ENCODE measurements around the gene CNNM4. TPM values are rescaled to one million over a fixed set of nuclear protein-coding genes. Genes with fewer than 3 reads are reported as not detected.

The CNNM4 gene
- total RNA-seq, 2 donors from 2014 or later: 6.5 TPM

DNA sequence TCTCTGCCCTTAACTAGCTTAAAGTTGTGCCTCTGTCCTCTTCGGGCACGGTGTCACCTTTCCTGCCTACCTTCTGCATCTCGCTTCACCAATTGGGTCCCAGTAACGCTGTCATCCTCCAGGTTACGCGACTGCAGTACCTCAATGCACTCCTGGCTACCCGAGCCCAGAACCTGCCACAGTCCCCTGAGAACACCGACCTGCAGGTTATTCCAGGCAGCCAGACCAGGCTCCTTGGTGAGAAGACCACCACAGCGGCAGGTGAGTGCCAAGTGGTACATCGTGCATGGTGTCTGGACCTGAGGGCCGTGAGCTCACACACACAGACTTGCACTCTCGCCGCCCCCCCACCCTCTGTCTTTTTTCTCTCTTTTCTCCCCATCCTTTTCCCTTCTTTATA, 68.2 kb downstream of the CNNM4 start:
- H3K36me3 ChIP-seq: peaks cover 49% of the 10 kb centered on the region
- TF ChIP-seq, protein P1, sequence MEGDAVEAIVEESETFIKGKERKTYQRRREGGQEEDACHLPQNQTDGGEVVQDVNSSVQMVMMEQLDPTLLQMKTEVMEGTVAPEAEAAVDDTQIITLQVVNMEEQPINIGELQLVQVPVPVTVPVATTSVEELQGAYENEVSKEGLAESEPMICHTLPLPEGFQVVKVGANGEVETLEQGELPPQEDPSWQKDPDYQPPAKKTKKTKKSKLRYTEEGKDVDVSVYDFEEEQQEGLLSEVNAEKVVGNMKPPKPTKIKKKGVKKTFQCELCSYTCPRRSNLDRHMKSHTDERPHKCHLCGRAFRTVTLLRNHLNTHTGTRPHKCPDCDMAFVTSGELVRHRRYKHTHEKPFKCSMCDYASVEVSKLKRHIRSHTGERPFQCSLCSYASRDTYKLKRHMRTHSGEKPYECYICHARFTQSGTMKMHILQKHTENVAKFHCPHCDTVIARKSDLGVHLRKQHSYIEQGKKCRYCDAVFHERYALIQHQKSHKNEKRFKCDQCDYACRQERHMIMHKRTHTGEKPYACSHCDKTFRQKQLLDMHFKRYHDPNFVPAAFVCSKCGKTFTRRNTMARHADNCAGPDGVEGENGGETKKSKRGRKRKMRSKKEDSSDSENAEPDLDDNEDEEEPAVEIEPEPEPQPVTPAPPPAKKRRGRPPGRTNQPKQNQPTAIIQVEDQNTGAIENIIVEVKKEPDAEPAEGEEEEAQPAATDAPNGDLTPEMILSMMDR (IDR thresholded peaks at IDR 0.05): no peak

DNA sequence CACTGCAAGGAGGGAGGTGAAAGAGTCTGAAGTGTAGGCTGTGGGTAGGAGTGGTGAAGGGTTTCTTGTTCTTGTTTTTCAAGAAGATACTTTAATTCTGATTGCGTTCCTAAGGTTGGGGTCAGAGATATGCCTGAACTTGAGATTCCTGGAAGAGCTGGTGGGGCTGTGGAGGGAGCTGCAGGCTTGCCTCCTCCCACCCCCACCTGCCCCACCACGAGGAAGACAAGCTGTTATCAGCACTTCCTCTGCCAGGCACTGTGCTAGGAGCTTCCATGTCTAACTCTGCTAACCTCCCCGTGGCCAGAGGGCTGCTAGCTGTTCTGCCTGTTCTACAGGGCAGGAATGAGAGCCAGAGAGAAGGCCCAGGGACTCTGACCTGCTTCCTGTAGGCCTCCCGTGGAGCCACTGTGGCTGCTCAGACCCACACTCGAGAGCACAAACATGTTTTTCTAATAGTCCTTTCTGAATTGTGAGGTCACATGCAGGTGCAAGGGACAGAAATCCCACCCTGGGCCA, 69.4 kb downstream of the CNNM4 start:
- Histone ChIP-seq H3K4me1 (ENCODE audit: control insufficient read depth in 1 of 2, low read depth in 2 of 2) (no peaks in the 10 kb centered on the region), H3K4me3 (no peak overlapping the region), H3K9me3 (no peaks in the 10 kb centered on the region), H3K27ac (no peak overlapping the region), H3K27me3 (replicated peaks; ENCODE audit: insufficient read depth) (no peaks in the 10 kb centered on the region), H3K36me3 (peaks cover 46% of the 10 kb centered on the region)
- TF ChIP-seq, protein P1 (IDR thresholded peaks at IDR 0.05): no peak
- ATAC-seq (ENCODE audit: insufficient number of reproducible peaks, low FRiP score, low read depth) (no peak), DNase-seq (ENCODE audit: low spot score) (no peak)

More for the DNA sequence above, 68.2 kb downstream of the CNNM4 start:
- peaks cover 0 to 3% of the 10 kb centered on the region in 2 donors for H3K4me1 ChIP-seq (ENCODE audit: control insufficient read depth in 1 of 2, low read depth in 2 of 2)
- no peak overlapping the region for H3K27ac ChIP-seq
- no peak overlapping the region for H3K4me3 ChIP-seq
- ATAC-seq (ENCODE audit: insufficient number of reproducible peaks, low FRiP score, low read depth) (no peak), DNase-seq (ENCODE audit: low spot score) (no peak)
- H3K27me3 ChIP-seq (replicated peaks; ENCODE audit: insufficient read depth): no peaks in the 10 kb centered on the region
- H3K9me3 ChIP-seq: no peaks in the 10 kb centered on the region

DNA sequence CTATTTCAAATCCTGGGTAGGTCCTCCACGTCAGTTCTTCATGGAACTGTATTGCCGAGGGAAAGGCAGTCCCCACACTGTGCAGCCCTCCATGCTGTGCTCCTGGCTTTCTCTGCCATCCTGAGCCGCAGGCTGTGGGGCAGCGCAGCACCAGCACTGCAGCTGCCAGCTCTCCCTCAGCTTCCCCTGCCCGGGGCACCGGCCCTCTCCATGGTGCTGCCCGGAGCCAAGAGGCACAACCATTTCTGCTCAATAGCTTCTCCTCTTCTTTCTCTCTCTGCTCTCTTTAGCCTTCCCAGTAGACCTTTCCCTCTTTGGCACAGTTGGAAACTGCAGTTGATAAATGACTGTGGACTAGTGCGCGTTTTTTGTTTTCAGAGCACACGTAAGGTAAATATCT, 71.0 kb downstream of the CNNM4 start:
- no peak overlapping the region for H3K4me3 ChIP-seq
- no peak for ATAC-seq (ENCODE audit: insufficient number of reproducible peaks, low FRiP score, low read depth)
- TF ChIP-seq, protein P1 (IDR thresholded peaks at IDR 0.05): no peak
- H3K27ac ChIP-seq: no peak overlapping the region
- H3K36me3 ChIP-seq: peaks cover 37% of the 10 kb centered on the region
- DNase-seq (ENCODE audit: low spot score): no peak
- no peaks in the 10 kb centered on the region for H3K9me3 ChIP-seq
- H3K4me1 ChIP-seq (ENCODE audit: control insufficient read depth in 1 of 2, low read depth in 2 of 2): no peaks in the 10 kb centered on the region
- no peaks in the 10 kb centered on the region for H3K27me3 ChIP-seq (replicated peaks; ENCODE audit: insufficient read depth)

DNA sequence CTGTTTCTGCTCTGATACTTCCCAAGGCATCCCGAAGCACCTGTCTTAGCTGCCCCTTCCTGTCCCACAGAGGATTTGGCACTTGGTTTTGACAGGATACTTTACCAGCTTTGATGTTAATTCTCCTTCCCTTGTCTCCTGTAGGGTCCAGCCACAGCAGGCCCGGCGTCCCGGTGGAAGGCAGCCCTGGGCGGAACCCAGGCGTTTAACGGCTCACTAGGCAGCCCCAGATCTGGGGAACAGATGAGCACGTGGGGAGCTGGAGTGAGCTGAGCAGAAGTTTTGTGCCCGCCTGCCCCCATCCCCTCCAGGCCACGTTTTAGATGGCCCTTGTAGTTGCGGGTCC, 71.7 kb downstream of the CNNM4 start:
- no peaks in the 10 kb centered on the region for H3K27me3 ChIP-seq (replicated peaks; ENCODE audit: insufficient read depth)
- H3K9me3 ChIP-seq: no peaks in the 10 kb centered on the region
- no peaks in the 10 kb centered on the region for H3K4me1 ChIP-seq (ENCODE audit: control insufficient read depth in 1 of 2, low read depth in 2 of 2)
- TF ChIP-seq, protein P1 (IDR thresholded peaks at IDR 0.05): no peak
- no peak overlapping the region for H3K4me3 ChIP-seq
- no peak for DNase-seq (ENCODE audit: low spot score)
- no peak overlapping the region for H3K27ac ChIP-seq
- H3K36me3 ChIP-seq: peaks cover 37% of the 10 kb centered on the region
- ATAC-seq (ENCODE audit: insufficient number of reproducible peaks, low FRiP score, low read depth): no peak

DNA sequence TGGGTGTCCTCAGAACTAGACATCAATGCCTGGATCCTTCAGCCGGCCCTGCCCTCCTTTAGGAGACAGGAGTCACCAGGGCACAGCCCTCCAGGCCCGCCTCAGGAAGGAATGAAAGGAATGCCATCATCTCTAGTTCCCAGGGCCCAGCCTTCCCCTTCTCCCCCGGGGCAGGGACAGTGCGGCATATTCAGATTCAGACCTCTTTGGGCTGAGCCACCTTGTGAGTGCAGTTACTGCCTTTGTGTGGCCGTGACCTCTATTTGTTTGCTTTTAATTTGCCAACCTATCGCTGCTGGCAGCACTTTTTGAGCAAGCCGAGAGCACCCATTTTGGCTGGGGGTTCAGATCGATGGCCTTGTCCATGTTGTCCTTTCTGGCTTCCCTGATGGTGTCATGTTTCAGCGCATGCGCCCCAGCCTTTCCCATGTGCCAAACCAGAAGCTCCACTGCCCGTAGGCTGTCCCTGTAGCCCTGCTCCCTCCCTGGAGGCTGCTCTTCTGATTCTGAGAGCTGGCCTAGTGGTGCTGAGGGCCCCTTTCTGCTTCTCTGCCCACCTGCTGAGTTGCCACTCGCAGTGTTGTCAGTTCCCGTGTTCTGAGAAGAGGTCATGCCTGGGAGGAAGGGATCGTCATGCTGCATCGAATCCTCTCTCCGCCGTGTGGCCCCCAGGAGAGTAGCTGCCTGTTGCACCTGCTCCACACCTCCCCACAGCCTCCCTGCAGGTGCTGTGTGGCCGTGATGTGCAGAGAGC, 72.2 kb downstream of the CNNM4 start:
- H3K27me3 ChIP-seq (replicated peaks; ENCODE audit: insufficient read depth): no peaks in the 10 kb centered on the region
- ATAC-seq (ENCODE audit: insufficient number of reproducible peaks, low FRiP score, low read depth) (no peak), DNase-seq (ENCODE audit: low spot score) (no peak)
- peaks cover 37% of the 10 kb centered on the region for H3K36me3 ChIP-seq
- no peaks in the 10 kb centered on the region for H3K9me3 ChIP-seq
- no peak overlapping the region for H3K4me3 ChIP-seq
- peak overlapping the region in 1 of 2 donors; percentile 29 for H3K27ac ChIP-seq
- no peaks in the 10 kb centered on the region for H3K4me1 ChIP-seq (ENCODE audit: control insufficient read depth in 1 of 2, low read depth in 2 of 2)
- TF ChIP-seq, protein P1 (IDR thresholded peaks at IDR 0.05): no peak
